HepG2 (cell line): ENCODE data around the gene DUS1L. TPM values are rescaled to one million over a fixed set of nuclear protein-coding genes. Genes with fewer than 3 reads are reported as not detected.

Experiments used
- ARHGAP35 ChIP-seq: sonication (generic); formaldehyde crosslinking; IDR thresholded peaks from 2 replicates; pipeline ENCODE4 v1.9.0; 2022; ENCODE audit warnings: mild to moderate bottlenecking, inconsistent platforms, moderate library complexity, missing genetic modification reagents, borderline replicate concordance
- ATF1 ChIP-seq: IDR thresholded peaks from 2 replicates; pipeline ENCODE4 v1.6.1; 2016; ENCODE audit warnings: mild to moderate bottlenecking, control low read depth
- EED ChIP-seq: sonication (generic); formaldehyde crosslinking; IDR thresholded peaks from 2 replicates; pipeline ENCODE4 v1.5.0; 2020; ENCODE audit warnings: mild to moderate bottlenecking, missing genetic modification reagents
- ERF ChIP-seq: IDR thresholded peaks from 2 replicates; pipeline ENCODE4 v1.6.1; 2018; ENCODE audit warnings: missing biosample characterization, missing genetic modification reagents
- FOXA3 ChIP-seq: IDR thresholded peaks from 2 replicates; pipeline ENCODE4 v1.6.1; 2016; ENCODE audit warnings: missing genetic modification reagents, missing compliant biosample characterization
- FOXO1 ChIP-seq: sonication (generic); formaldehyde crosslinking; IDR thresholded peaks from 2 replicates; pipeline ENCODE4 v1.4.0; 2020; ENCODE audit warnings: missing genetic modification reagents
- FOXP1 ChIP-seq, 2 experiments: fragments of 450-650 bp in 1 of 2; IDR thresholded peaks; 2 replicates each; pipeline ENCODE4 v1.6.1; 2017 to 2018; ENCODE audit warnings: antibody characterized with exemption in 1 of 2
- HMG20B ChIP-seq: conservative IDR thresholded peaks from 2 replicates; pipeline ENCODE4 v1.6.1; 2016; ENCODE audit warnings: missing genetic modification reagents, missing compliant biosample characterization
- HNF1A ChIP-seq, 2 experiments: sonication (generic) in 1 of 2; formaldehyde crosslinking in 1 of 2; IDR thresholded peaks; 2 replicates each; pipeline versions ENCODE4 v1.4.0 to v1.6.1; 2016 to 2020; ENCODE audit warnings: borderline replicate concordance in 1 of 2, low read depth in 1 of 2, mild to moderate bottlenecking in 1 of 2, missing genetic modification reagents in 1 of 2
- HNRNPLL ChIP-seq: fragments of 200-400 bp; formaldehyde crosslinking; IDR thresholded peaks from 2 replicates; pipeline ENCODE4 v1.6.1; 2017; ENCODE audit warnings: mild to moderate bottlenecking, low read depth, low read length; ENCODE audit not compliant: poor library complexity, severe bottlenecking
- KDM1A ChIP-seq: IDR thresholded peaks from 2 replicates; pipeline ENCODE4 v1.6.1; 2016; ENCODE audit warnings: missing compliant biosample characterization
- KDM6A ChIP-seq: IDR thresholded peaks from 2 replicates; pipeline ENCODE4 v1.6.1; 2016; ENCODE audit warnings: low read depth
- NFE2L1 ChIP-seq: sonication (generic); formaldehyde crosslinking; IDR thresholded peaks from 2 replicates; pipeline ENCODE4 v1.4.0; 2020; ENCODE audit warnings: missing genetic modification reagents, mild to moderate bottlenecking, borderline replicate concordance
- NR2F1 ChIP-seq, 2 experiments: fragments of 450-650 bp in 1 of 2; formaldehyde crosslinking in 1 of 2; IDR thresholded peaks; 2 replicates each; pipeline versions ENCODE4 v1.5.0 to v1.6.1; 2016 to 2020; ENCODE audit warnings: mild to moderate bottlenecking in 1 of 2, missing compliant biosample characterization in 1 of 2, missing genetic modification reagents in 1 of 2, moderate library complexity in 1 of 2
- RARG ChIP-seq: sonication (generic); formaldehyde crosslinking; IDR thresholded peaks from 2 replicates; pipeline ENCODE4 v1.4.0; 2020; ENCODE audit warnings: low read depth, mild to moderate bottlenecking, missing genetic modification reagents
- SALL2 ChIP-seq: sonication (generic); formaldehyde crosslinking; IDR thresholded peaks from 2 replicates; pipeline ENCODE4 v1.8.1; 2023; ENCODE audit warnings: mild to moderate bottlenecking, missing genetic modification reagents, inconsistent platforms
- ZBTB7A ChIP-seq: sonication (generic); formaldehyde crosslinking; IDR thresholded peaks from 2 replicates; pipeline ENCODE4 v1.8.0; 2022; ENCODE audit warnings: mild to moderate bottlenecking, missing genetic modification reagents
- ZNF234 ChIP-seq: sonication (generic); formaldehyde crosslinking; conservative IDR thresholded peaks from 2 replicates; pipeline ENCODE4 v1.5.1; 2020; ENCODE audit warnings: mild to moderate bottlenecking, missing genetic modification reagents
- ZNF598 ChIP-seq: sonication (generic); formaldehyde crosslinking; IDR thresholded peaks from 2 replicates; pipeline ENCODE4 v1.5.1; 2020; ENCODE audit warnings: mild to moderate bottlenecking, missing genetic modification reagents, borderline replicate concordance
- polyA plus RNA-seq, 8 experiments: library from polyadenylated mRNA; depleted of rRNA in 3 of 8; stranded (reverse) in 7 of 8; unstranded in 1 of 8; fragments of >200 nt; fragmentation: Illumina TruSeq in 4 of 8; extraction: Trizol in 4 of 8; gene quantifications; 2 replicates each; pipeline versions ENCODE4 v1.2.1 to v1.2.3, GENCODE V29; 2011 to 2016; ENCODE audit warnings: low read depth in 4 of 8, missing spikeins in 1 of 8, mixed read lengths in 1 of 8; ENCODE audit not compliant: insufficient read depth in 1 of 8
- total RNA-seq, 5 experiments: library from RNA; depleted of rRNA; stranded (reverse); fragments of >200 nt; fragmentation: Illumina TruSeq; extraction: Trizol; gene quantifications; 2 replicates each; pipeline ENCODE4 v1.2.3, GENCODE V29; 2016; ENCODE audit warnings: low read depth in 1 of 5
- TF ChIP-seq, protein P1 (sequence below): sonication (generic); formaldehyde crosslinking; IDR thresholded peaks from 2 replicates; pipeline ENCODE4 v1.4.0; 2020; ENCODE audit warnings: missing genetic modification reagents
- TF ChIP-seq, protein P2 (sequence below): IDR thresholded peaks from 2 replicates; pipeline ENCODE4 v1.6.1; 2016; ENCODE audit warnings: missing genetic modification reagents, missing compliant biosample characterization

DUS1L gene
- total and polyA plus RNA-seq, 2 of the 13 experiments (the other 11 are each of a cell fraction or from before 2014, with no cell fraction given) = 81.0 to 109 TPM

DNA sequence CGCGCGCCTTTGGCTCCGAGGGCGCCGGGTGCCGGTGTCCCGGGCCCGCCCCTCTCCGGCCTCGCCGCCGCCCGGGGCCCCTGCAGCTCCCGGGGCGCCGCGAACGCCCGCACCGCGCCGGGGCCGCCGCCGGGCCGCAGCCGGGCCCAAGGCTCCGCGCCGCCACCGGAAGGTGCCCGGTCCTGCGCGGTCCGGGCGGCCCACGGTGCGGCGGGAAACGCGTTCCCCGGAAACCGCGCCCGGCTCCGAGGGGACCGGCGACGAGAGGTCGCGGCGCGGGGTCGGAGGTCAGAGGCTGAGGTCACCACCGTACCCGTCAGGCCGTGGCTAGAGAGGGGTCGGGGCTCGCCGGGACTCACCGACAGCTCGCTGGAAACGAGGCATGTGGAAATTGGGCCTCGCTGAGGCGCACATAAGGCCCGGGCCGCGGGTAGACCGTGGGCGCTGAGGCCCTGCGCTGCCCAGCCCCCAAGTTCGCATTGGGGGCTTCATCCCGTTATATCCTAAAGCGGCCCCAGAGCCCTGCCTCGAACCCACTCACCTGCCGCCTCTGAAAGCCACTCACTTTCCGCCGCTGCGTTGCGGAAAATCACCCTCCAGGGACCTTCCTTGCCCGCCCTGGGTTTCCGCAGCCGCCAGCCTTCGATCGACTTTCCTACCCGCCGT, at the start of gene DUS1L (continued):
- TF ChIP-seq, protein P1, sequence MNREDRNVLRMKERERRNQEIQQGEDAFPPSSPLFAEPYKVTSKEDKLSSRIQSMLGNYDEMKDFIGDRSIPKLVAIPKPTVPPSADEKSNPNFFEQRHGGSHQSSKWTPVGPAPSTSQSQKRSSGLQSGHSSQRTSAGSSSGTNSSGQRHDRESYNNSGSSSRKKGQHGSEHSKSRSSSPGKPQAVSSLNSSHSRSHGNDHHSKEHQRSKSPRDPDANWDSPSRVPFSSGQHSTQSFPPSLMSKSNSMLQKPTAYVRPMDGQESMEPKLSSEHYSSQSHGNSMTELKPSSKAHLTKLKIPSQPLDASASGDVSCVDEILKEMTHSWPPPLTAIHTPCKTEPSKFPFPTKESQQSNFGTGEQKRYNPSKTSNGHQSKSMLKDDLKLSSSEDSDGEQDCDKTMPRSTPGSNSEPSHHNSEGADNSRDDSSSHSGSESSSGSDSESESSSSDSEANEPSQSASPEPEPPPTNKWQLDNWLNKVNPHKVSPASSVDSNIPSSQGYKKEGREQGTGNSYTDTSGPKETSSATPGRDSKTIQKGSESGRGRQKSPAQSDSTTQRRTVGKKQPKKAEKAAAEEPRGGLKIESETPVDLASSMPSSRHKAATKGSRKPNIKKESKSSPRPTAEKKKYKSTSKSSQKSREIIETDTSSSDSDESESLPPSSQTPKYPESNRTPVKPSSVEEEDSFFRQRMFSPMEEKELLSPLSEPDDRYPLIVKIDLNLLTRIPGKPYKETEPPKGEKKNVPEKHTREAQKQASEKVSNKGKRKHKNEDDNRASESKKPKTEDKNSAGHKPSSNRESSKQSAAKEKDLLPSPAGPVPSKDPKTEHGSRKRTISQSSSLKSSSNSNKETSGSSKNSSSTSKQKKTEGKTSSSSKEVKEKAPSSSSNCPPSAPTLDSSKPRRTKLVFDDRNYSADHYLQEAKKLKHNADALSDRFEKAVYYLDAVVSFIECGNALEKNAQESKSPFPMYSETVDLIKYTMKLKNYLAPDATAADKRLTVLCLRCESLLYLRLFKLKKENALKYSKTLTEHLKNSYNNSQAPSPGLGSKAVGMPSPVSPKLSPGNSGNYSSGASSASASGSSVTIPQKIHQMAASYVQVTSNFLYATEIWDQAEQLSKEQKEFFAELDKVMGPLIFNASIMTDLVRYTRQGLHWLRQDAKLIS (CRISPR knock-in tag) = 0 out of 2 replicates have a peak, but pooled peaks have one; percentile 1
- peak; percentile 38; the same call in 1 of the 2 replicates for TF ChIP-seq ARHGAP35 (CRISPR knock-in tag)
- TF ChIP-seq HNF1A (IDR thresholded peaks at IDR 0.05; ENCODE audit: low read depth) = no peak
- TF ChIP-seq HNF1A (CRISPR knock-in tag; IDR thresholded peaks at IDR 0.05; ENCODE audit: borderline replicate concordance) = peak; percentile 71; the same call in 1 of the 2 replicates
- 0 out of 2 replicates have a peak, but pooled peaks have one; percentile 47 for TF ChIP-seq ZNF234
- TF ChIP-seq NFE2L1 (CRISPR knock-in tag) = peak; percentile 79; the same call in 1 of the 2 replicates
- peak; percentile 90 for TF ChIP-seq FOXO1 (CRISPR knock-in tag)
- no peak for TF ChIP-seq RARG (CRISPR knock-in tag)
- peak; percentile 90 for TF ChIP-seq ZBTB7A (CRISPR knock-in tag)
- peak; percentile 48; the same call in 1 of the 2 replicates for TF ChIP-seq EED (CRISPR knock-in tag)
- TF ChIP-seq NR2F1 (CRISPR knock-in tag; IDR thresholded peaks at IDR 0.05) = peak; percentile 100
- TF ChIP-seq ATF1 (CRISPR knock-in tag) = no peak
- 0 out of 2 replicates have a peak, but pooled peaks have one; percentile 61 for TF ChIP-seq HMG20B
- TF ChIP-seq ZNF598 = no peak
- peak; percentile 71 for TF ChIP-seq FOXA3 (CRISPR knock-in tag)
- TF ChIP-seq SALL2 (CRISPR knock-in tag) = peak; percentile 95; the same call in 1 of the 2 replicates
- peak; percentile 96 for TF ChIP-seq ERF (CRISPR knock-in tag)
- no peak for TF ChIP-seq KDM6A (CRISPR knock-in tag)
- TF ChIP-seq KDM1A (CRISPR knock-in tag) = peak; percentile 76; the same call in 1 of the 2 replicates
- no peak for TF ChIP-seq FOXP1 (IDR thresholded peaks at IDR 0.05)
- peak; percentile 55; the same call in 1 of the 2 replicates for TF ChIP-seq FOXP1 (CRISPR knock-in tag; IDR thresholded peaks at IDR 0.05)
- TF ChIP-seq HNRNPLL = peak; percentile 70
- TF ChIP-seq, protein P2, sequence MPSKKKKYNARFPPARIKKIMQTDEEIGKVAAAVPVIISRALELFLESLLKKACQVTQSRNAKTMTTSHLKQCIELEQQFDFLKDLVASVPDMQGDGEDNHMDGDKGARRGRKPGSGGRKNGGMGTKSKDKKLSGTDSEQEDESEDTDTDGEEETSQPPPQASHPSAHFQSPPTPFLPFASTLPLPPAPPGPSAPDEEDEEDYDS (CRISPR knock-in tag) = peak; percentile 58; the same call in 1 of the 2 replicates
